ENCODE data around the gene PANX3. TPM values are rescaled to one million over a fixed set of nuclear protein-coding genes. Genes with fewer than 3 reads are reported as not detected.

PANX3 gene
- total and polyA plus RNA-seq, 7 donors: not detected

GRCh38 chr11:124586238-124586860 lies 24.9 kb upstream of the PANX3 start:
- intact Hi-C loops (cut with DNase I): loop anchor here (5.0 kb wide), 2 partner anchors 169 to 514 kb away; no protein-coding TSS in a partner anchor
- H3K27ac ChIP-seq: no peak overlapping the region
- no peaks in the 10 kb centered on the region for H3K36me3 ChIP-seq
- H3K4me3 ChIP-seq: no peak overlapping the region
- no peaks in the 10 kb centered on the region for H3K4me1 ChIP-seq
- H3K27me3 ChIP-seq: no peaks in the 10 kb centered on the region
- TF ChIP-seq CTCF (IDR thresholded peaks at IDR 0.05): peak in 3 of 4 experiments; percentile 17 to 45 (median 32)
- no peak for TF ChIP-seq POLR2AphosphoS5 (IDR thresholded peaks at IDR 0.05)
- WGBS, 2 donors: 39 to 47% methylated on average over 3 of the region's 3 CpGs
- no peaks in the 10 kb centered on the region for H3K9me3 ChIP-seq
- no peak for DNase-seq

GRCh38 chr11:124591430-124591829 lies 19.8 kb upstream of the PANX3 start:
- TF ChIP-seq POLR2AphosphoS5 (IDR thresholded peaks at IDR 0.05) (no peak), POLR2A (IDR thresholded peaks at IDR 0.05) (no peak), CTCF (IDR thresholded peaks at IDR 0.05) (no peak), EP300 (IDR thresholded peaks at IDR 0.05) (no peak)
- H3K4me1 ChIP-seq: no peaks in the 10 kb centered on the region
- intact Hi-C loops (cut with DNase I): no loop called here
- 65 to 82% methylated on average over 2 of the region's 2 CpGs for WGBS, 2 donors
- H3K27ac ChIP-seq: no peak overlapping the region
- no peaks in the 10 kb centered on the region for H3K27me3 ChIP-seq
- H3K9me3 ChIP-seq: no peaks in the 10 kb centered on the region
- H3K4me3 ChIP-seq: no peak overlapping the region
- H3K36me3 ChIP-seq: no peaks in the 10 kb centered on the region
- DNase-seq: no peak

- no peaks in the 10 kb centered on the region for H3K36me3 ChIP-seq
- no peak overlapping the region for H3K4me3 ChIP-seq
- H3K4me1 ChIP-seq: no peaks in the 10 kb centered on the region
- 67 to 85% methylated on average over 6 of the region's 6 CpGs for WGBS, 2 donors
- peaks cover 0 to 4% (median under 1%) of the 10 kb centered on the region in 3 donors for H3K27me3 ChIP-seq
- intact Hi-C loops (cut with DNase I): no loop called here
- DNase-seq: no peak
- H3K27ac ChIP-seq: no peak overlapping the region
- TF ChIP-seq CTCF (IDR thresholded peaks at IDR 0.05): no peak
- no peak for TF ChIP-seq EP300 (IDR thresholded peaks at IDR 0.05)
- TF ChIP-seq POLR2A (IDR thresholded peaks at IDR 0.05): no peak
- no peak for TF ChIP-seq POLR2AphosphoS5 (IDR thresholded peaks at IDR 0.05)
- H3K9me3 ChIP-seq: no peaks in the 10 kb centered on the region
These were observed 18.6 kb upstream of the PANX3 start for GRCh38 chr11:124592627-124593026.

- TF ChIP-seq EP300 (IDR thresholded peaks at IDR 0.05) (no peak), CTCF (IDR thresholded peaks at IDR 0.05) (no peak), POLR2A (IDR thresholded peaks at IDR 0.05) (no peak), POLR2AphosphoS5 (IDR thresholded peaks at IDR 0.05) (no peak)
- DNase-seq: no peak
- H3K9me3 ChIP-seq: no peaks in the 10 kb centered on the region
- WGBS, 2 donors: 86 to 89% methylated on average over 3 of the region's 3 CpGs
- H3K27ac ChIP-seq: no peak overlapping the region
- intact Hi-C loops (cut with DNase I): no loop called here
- no peak overlapping the region for H3K4me3 ChIP-seq
- H3K27me3 ChIP-seq: peaks cover 0 to 5% (median 4%) of the 10 kb centered on the region in 3 donors
- no peaks in the 10 kb centered on the region for H3K4me1 ChIP-seq
- H3K36me3 ChIP-seq: no peaks in the 10 kb centered on the region
These were observed 15.9 kb upstream of the PANX3 start for GRCh38 chr11:124595302-124595701.

- H3K36me3 ChIP-seq: no peaks in the 10 kb centered on the region
- no peak overlapping the region for H3K27ac ChIP-seq
- TF ChIP-seq CTCF (IDR thresholded peaks at IDR 0.05) (no peak), EP300 (IDR thresholded peaks at IDR 0.05) (no peak), POLR2AphosphoS5 (IDR thresholded peaks at IDR 0.05) (no peak), POLR2A (IDR thresholded peaks at IDR 0.05) (no peak)
These were observed 13.6 kb upstream of the PANX3 start for GRCh38 chr11:124597626-124598025.

More at GRCh38 chr11:124597626-124598025, 13.6 kb upstream of the PANX3 start:
- H3K4me3 ChIP-seq: no peak overlapping the region
- no peak for DNase-seq
- no peaks in the 10 kb centered on the region for H3K4me1 ChIP-seq
- peaks cover 0 to 5% (median 4%) of the 10 kb centered on the region in 3 donors for H3K27me3 ChIP-seq
- intact Hi-C loops (cut with DNase I): no loop called here
- H3K9me3 ChIP-seq: no peaks in the 10 kb centered on the region

All from sigmoid colon (tissue), 7 donors.